Adrenal gland (tissue), 5 donors: ENCODE data around the gene IL12RB2.

Source experiments
- POLR2A ChIP-seq, 2 donors: fragments of 450-650 bp; IDR thresholded peaks; one replicate each; pipeline ENCODE4 v1.6.1; 2017; ENCODE audit warnings: antibody characterized with exemption in 2 of 2, mild to moderate bottlenecking in 2 of 2, moderate library complexity in 1 of 2
- TF ChIP-seq, protein P1 (sequence below), 6 experiments: fragments of 450-650 bp in 4 of 6; fragments of 200-600 bp in 2 of 6; sonication (generic) in 1 of 6; IDR thresholded peaks; 1 replicate in 5 of 6; 2 replicates in 1 of 6; pipeline versions ENCODE4 v1.5.1 to v1.8.0; 2016 to 2021; ENCODE audit warnings: antibody characterized with exemption in 6 of 6, mild to moderate bottlenecking in 2 of 6, moderate library complexity in 1 of 6
- donor health status: DM: no; HTN: no; CAD: no.

DNA sequence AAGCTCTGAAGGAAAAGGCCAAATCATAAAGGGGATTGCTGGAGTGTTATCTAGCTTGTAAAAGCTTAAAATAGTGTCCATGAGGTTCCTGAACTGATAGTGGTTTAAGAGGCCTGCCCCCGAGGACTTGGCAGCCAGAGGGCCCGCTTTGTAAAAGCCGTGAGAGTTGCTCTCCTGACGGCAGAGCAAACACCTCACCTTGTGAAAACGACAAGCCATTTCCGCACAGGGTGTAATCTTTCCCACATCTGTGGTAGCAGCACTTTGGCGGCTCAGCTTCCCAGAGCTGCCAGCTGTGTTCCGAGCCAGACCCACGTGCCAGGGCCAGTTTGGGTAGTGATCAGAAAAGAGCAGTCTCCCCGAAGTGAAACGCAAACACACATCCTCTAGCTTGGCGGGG, 85.6 kb downstream of the IL12RB2 start:
- TF ChIP-seq, protein P1, sequence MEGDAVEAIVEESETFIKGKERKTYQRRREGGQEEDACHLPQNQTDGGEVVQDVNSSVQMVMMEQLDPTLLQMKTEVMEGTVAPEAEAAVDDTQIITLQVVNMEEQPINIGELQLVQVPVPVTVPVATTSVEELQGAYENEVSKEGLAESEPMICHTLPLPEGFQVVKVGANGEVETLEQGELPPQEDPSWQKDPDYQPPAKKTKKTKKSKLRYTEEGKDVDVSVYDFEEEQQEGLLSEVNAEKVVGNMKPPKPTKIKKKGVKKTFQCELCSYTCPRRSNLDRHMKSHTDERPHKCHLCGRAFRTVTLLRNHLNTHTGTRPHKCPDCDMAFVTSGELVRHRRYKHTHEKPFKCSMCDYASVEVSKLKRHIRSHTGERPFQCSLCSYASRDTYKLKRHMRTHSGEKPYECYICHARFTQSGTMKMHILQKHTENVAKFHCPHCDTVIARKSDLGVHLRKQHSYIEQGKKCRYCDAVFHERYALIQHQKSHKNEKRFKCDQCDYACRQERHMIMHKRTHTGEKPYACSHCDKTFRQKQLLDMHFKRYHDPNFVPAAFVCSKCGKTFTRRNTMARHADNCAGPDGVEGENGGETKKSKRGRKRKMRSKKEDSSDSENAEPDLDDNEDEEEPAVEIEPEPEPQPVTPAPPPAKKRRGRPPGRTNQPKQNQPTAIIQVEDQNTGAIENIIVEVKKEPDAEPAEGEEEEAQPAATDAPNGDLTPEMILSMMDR (IDR thresholded peaks at IDR 0.05), result no peak
- TF ChIP-seq POLR2A (IDR thresholded peaks at IDR 0.05), result no peak
